ENCODE results near the gene ANGEL1. TPM values are rescaled to one million over a fixed set of nuclear protein-coding genes. Genes with fewer than 3 reads are reported as not detected.

ANGEL1 gene
- total and polyA plus RNA-seq, 2 donors (not counting 1 experiment from before 2014, with no cell fraction given): 6.6 to 8.4 TPM

DNA sequence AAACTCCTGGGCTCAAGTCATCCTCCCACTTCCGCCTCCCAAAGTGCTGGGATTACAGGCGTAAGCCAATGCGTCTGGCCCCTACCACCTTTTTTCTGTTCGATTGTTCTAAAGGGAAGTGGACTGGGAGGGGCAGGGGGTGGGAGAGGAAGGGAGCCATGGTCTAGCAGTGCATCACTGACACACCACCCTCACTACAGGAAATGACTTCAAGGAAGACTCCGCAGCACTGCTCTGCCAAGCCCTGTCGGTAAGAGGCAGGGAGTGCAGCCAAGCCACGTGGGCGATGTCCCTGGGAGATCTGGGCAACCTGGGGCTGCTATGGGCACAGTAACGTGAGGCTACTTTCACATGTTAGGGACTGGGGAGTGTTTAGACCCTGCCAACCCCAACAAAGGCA is 31.5 kb upstream of the ANGEL1 start:
- Histone ChIP-seq H3K4me3 (replicated peaks in 1 of 4; ENCODE audit: control extremely low read depth in 1 of 4, insufficient read depth in 1 of 4, low read depth in 3 of 4, low read length in 4 of 4) (no peak overlapping the region), H3K9me3 (ENCODE audit: control insufficient read depth, insufficient read depth, low read depth, low read length) (no peaks in the 10 kb centered on the region), H2AFZ (ENCODE audit: low read length) (peak overlapping the region; percentile 17), H3K79me2 (ENCODE audit: control insufficient read depth, insufficient read depth, low read length) (no peaks in the 10 kb centered on the region), H4K20me1 (ENCODE audit: control insufficient read depth, extremely low read depth, insufficient read depth, low read length) (no peaks in the 10 kb centered on the region), H3K27ac (ENCODE audit: insufficient read depth, low read length) (no peak overlapping the region), H3K4me2 (ENCODE audit: extremely low read depth, insufficient read depth, low read length) (no peak overlapping the region), H3K27me3 (ENCODE audit: control insufficient read depth, insufficient read depth, low read length) (peaks cover 2% of the 10 kb centered on the region), H3K4me1 (ENCODE audit: control insufficient read depth, extremely low read depth, insufficient read depth, low read length) (no peaks in the 10 kb centered on the region), H3K9ac (ENCODE audit: insufficient read depth, low read length) (no peak overlapping the region), H3K36me3 (ENCODE audit: control insufficient read depth, insufficient read depth, low read length) (no peaks in the 10 kb centered on the region)
- TF ChIP-seq EZH2 (IDR thresholded peaks at IDR 0.05; ENCODE audit: low read length, missing control alignments): no peak
- no peak for TF ChIP-seq CTCF (conservative IDR thresholded peaks at IDR 0.05 in 1 of 2, IDR thresholded peaks at IDR 0.05 in 1 of 2; ENCODE audit: low read depth in 1 of 2, low read length in 2 of 2)
- peak in 1 of 2 donors; percentile 39 for DNase-seq (ENCODE audit: low read depth in 2 of 2)

GRCh38 chr14:76842414-76842813 is 29.7 kb upstream of the ANGEL1 start:
- H3K27me3 ChIP-seq (ENCODE audit: control insufficient read depth, insufficient read depth, low read length): peaks cover 2% of the 10 kb centered on the region
- H3K4me3 ChIP-seq (replicated peaks in 1 of 4; ENCODE audit: control extremely low read depth in 1 of 4, insufficient read depth in 1 of 4, low read depth in 3 of 4, low read length in 4 of 4): no peak overlapping the region
- no peak overlapping the region for H3K9ac ChIP-seq (ENCODE audit: insufficient read depth, low read length)
- H3K79me2 ChIP-seq (ENCODE audit: control insufficient read depth, insufficient read depth, low read length): no peaks in the 10 kb centered on the region
- H2AFZ ChIP-seq (ENCODE audit: low read length): no peak overlapping the region
- no peak for DNase-seq (ENCODE audit: low read depth in 2 of 2)
- no peaks in the 10 kb centered on the region for H3K36me3 ChIP-seq (ENCODE audit: control insufficient read depth, insufficient read depth, low read length)
- no peak overlapping the region for H3K4me2 ChIP-seq (ENCODE audit: extremely low read depth, insufficient read depth, low read length)
- TF ChIP-seq CTCF (conservative IDR thresholded peaks at IDR 0.05 in 1 of 2, IDR thresholded peaks at IDR 0.05 in 1 of 2; ENCODE audit: low read depth in 1 of 2, low read length in 2 of 2): no peak
- H3K9me3 ChIP-seq (ENCODE audit: control insufficient read depth, insufficient read depth, low read depth, low read length): no peaks in the 10 kb centered on the region
- no peaks in the 10 kb centered on the region for H3K4me1 ChIP-seq (ENCODE audit: control insufficient read depth, extremely low read depth, insufficient read depth, low read length)
- H3K27ac ChIP-seq (ENCODE audit: insufficient read depth, low read length): no peak overlapping the region
- no peaks in the 10 kb centered on the region for H4K20me1 ChIP-seq (ENCODE audit: control insufficient read depth, extremely low read depth, insufficient read depth, low read length)

DNA sequence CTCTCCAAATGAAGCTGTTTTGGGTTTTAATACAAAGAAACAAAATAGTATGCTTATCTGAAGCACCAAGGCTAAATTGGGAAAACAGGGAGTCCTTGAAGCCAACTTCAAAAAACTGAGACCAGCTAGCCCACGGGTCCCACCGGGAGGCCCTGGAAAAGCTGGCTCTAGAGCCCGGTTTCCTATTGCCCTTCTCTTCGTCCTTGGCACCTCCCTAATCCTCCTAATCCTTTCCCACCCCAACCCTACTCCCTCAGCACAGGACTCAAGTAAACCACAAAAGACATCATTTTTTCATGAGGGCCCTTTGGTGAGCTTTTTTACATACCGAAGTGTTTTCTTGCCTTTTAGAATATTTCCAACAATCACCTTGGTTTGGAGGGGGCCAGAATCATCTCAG is 24.8 kb upstream of the ANGEL1 start:
- no peaks in the 10 kb centered on the region for H3K36me3 ChIP-seq (ENCODE audit: control insufficient read depth, insufficient read depth, low read length)
- H3K4me2 ChIP-seq (ENCODE audit: extremely low read depth, insufficient read depth, low read length): no peak overlapping the region
- H3K4me3 ChIP-seq (replicated peaks in 1 of 4; ENCODE audit: control extremely low read depth in 1 of 4, insufficient read depth in 1 of 4, low read depth in 3 of 4, low read length in 4 of 4): no peak overlapping the region
- H2AFZ ChIP-seq (ENCODE audit: low read length): no peak overlapping the region
- no peak overlapping the region for H3K27ac ChIP-seq (ENCODE audit: insufficient read depth, low read length)
- peaks cover 2% of the 10 kb centered on the region for H3K27me3 ChIP-seq (ENCODE audit: control insufficient read depth, insufficient read depth, low read length)
- H4K20me1 ChIP-seq (ENCODE audit: control insufficient read depth, extremely low read depth, insufficient read depth, low read length): no peaks in the 10 kb centered on the region
- TF ChIP-seq CTCF (conservative IDR thresholded peaks at IDR 0.05 in 1 of 2, IDR thresholded peaks at IDR 0.05 in 1 of 2; ENCODE audit: low read depth in 1 of 2, low read length in 2 of 2) (no peak), EZH2 (IDR thresholded peaks at IDR 0.05; ENCODE audit: low read length, missing control alignments) (no peak)
- no peaks in the 10 kb centered on the region for H3K4me1 ChIP-seq (ENCODE audit: control insufficient read depth, extremely low read depth, insufficient read depth, low read length)
- no peaks in the 10 kb centered on the region for H3K79me2 ChIP-seq (ENCODE audit: control insufficient read depth, insufficient read depth, low read length)
- no peak for DNase-seq (ENCODE audit: low read depth in 2 of 2)
- no peak overlapping the region for H3K9ac ChIP-seq (ENCODE audit: insufficient read depth, low read length)
- H3K9me3 ChIP-seq (ENCODE audit: control insufficient read depth, insufficient read depth, low read depth, low read length): no peaks in the 10 kb centered on the region
